Naive thymus-derived CD8-positive, alpha-beta T cell (primary cell): ENCODE results near the gene FBXW4. TPM values are rescaled to one million over a fixed set of nuclear protein-coding genes. Genes with fewer than 3 reads are reported as not detected.
"Not testable (repeated sequence)": the region's sequence is repeated elsewhere in the genome, so short reads cannot be mapped to it uniquely, and the experiment has no call there.

Source experiments
- ATAC-seq, 2 donors: fragments of 150-1000 bp; cut with Tn5 transposase in 1 of 2; sonication (Bioruptor Pico), chemical (Tn5 transposase) in 1 of 2; 1 replicate in 1 of 2; 2 replicates in 1 of 2; pipeline ENCODE4 v1.10.0; 2021; ENCODE audit warnings: mild to moderate bottlenecking in 2 of 2, moderate library complexity in 2 of 2
- POLR2A ChIA-PET: fragments of 350-600 bp; sonication (Branson Sonifier 250); formaldehyde crosslinking; loops from one replicate; lab custom pipeline; 2021; ENCODE audit warnings: antibody characterized with exemption; lab: Charles Lee
- DNase-seq, 10 donors: peaks; one replicate each; pipeline versions ENCODE4 v3.0.0 to v3.0.0-alpha.2; 2020 to 2022
- H3K27ac Mint-ChIP-seq, 10 donors: one replicate each; pipeline ENCODE4 v1.8.0; 2020 to 2022; ENCODE audit warnings: mild to moderate bottlenecking in 10 of 10, mixed read lengths in 10 of 10, moderate library complexity in 4 of 10, inconsistent platforms in 1 of 10
- H3K27me3 Mint-ChIP-seq, 5 donors: one replicate each; pipeline ENCODE4 v1.8.0; 2021 to 2022; ENCODE audit warnings: mixed read lengths in 5 of 5
- H3K36me3 Mint-ChIP-seq, 3 donors: one replicate each; pipeline ENCODE4 v1.8.0; 2020 to 2022; ENCODE audit warnings: mixed read lengths in 3 of 3, mild to moderate bottlenecking in 2 of 3, inconsistent platforms in 1 of 3
- H3K4me1 Mint-ChIP-seq, 4 donors: one replicate each; pipeline ENCODE4 v1.8.0; 2021 to 2022; ENCODE audit warnings: mixed read lengths in 4 of 4
- H3K4me3 Mint-ChIP-seq, 10 donors: one replicate each; pipeline ENCODE4 v1.8.0; 2020 to 2022; ENCODE audit warnings: mild to moderate bottlenecking in 10 of 10, mixed read lengths in 10 of 10, moderate library complexity in 6 of 10, inconsistent platforms in 1 of 10
- H3K9me3 Mint-ChIP-seq, 9 donors: one replicate each; pipeline ENCODE4 v1.8.0; 2020 to 2022; ENCODE audit warnings: mixed read lengths in 9 of 9, mild to moderate bottlenecking in 3 of 9, inconsistent platforms in 1 of 9, moderate library complexity in 1 of 9
- polyA plus RNA-seq, 3 donors: library from polyadenylated mRNA; unstranded; fragments of 300-500 nt; fragmentation: Illumina TruSeq; gene quantifications; one replicate each; pipeline ENCODE4 v1.2.3, GENCODE V29; 2021
- total RNA-seq, 8 experiments: library from RNA in 2 of 8; stranded (reverse) in 2 of 8; gene quantifications; one replicate each; pipeline ENCODE4 v1.2.3 and lab custom pipeline; 2021 to 2026

The FBXW4 gene
- total and polyA plus RNA-seq, 5 experiments from 2014 or later: 6.1 to 106 (median 13.1) TPM

DNA sequence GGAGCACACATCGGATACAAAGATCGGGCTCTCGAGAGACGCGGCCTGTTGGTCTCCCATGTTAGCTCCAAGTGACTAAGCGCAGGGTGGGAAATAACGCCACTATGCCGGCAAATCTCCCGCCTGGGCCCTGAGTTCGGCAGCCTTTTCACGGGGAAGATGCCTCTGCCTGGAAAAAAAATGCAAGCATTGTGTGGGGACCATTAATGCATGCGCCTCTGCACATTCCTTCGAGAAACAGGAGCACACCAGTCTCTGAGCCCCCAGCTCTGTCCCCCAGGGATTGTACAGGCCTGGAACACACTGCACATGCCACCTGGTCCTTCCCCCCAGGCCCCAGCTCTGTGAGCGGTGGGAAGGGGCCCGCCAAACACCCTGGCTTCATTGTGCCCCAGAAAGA lies 44.1 kb downstream of the FBXW4 start:
- H3K36me3 Mint-ChIP-seq: peaks cover 0 to 51% (median 6%) of the 10 kb centered on the region in 3 donors
- peaks cover 0 to 24% (median 17%) of the 10 kb centered on the region in 4 donors for H3K4me1 Mint-ChIP-seq
- DNase-seq (no peak), ATAC-seq (no peak)
- POLR2A ChIA-PET: no interaction called here
- no peaks in the 10 kb centered on the region for H3K9me3 Mint-ChIP-seq
- no peaks in the 10 kb centered on the region for H3K27me3 Mint-ChIP-seq
- H3K4me3 Mint-ChIP-seq: no peak overlapping the region
- no peak overlapping the region for H3K27ac Mint-ChIP-seq

DNA sequence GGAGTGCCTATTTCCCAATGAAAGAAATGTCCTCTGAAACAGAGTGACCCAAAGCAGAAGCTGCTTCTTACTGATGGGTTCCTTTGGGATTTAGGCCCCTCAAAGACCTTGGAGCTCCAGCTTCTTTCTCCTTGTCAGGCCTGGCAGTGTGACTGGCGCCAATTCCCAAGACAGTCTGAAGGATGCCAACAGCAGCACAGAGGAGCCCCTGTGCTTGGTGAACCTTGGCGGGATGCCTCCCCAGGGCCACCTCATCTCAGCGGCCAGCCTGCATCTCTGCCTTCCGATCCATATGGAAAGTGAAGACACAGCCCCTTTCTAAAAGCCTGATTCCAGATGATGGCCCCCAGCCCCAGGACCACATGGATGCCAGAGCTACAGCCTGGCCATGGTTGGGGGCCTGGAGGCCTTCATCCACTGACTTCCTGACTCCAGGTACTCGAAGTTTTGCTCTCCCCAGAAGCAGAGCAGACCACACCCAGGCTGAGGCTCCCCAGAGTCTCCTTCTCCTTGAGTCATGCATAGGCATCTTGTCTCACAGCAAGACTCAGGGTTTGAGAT lies 45.4 kb downstream of the FBXW4 start:
- POLR2A ChIA-PET: interaction anchor here (0.5 kb wide), 1 partner anchor 74 kb away, joined by 4 read pairs; no protein-coding TSS in a partner anchor
- Mint-ChIP-seq H3K4me3 (no peak overlapping the region), H3K36me3 (peaks cover 0 to 49% (median 6%) of the 10 kb centered on the region in 3 donors)

DNA sequence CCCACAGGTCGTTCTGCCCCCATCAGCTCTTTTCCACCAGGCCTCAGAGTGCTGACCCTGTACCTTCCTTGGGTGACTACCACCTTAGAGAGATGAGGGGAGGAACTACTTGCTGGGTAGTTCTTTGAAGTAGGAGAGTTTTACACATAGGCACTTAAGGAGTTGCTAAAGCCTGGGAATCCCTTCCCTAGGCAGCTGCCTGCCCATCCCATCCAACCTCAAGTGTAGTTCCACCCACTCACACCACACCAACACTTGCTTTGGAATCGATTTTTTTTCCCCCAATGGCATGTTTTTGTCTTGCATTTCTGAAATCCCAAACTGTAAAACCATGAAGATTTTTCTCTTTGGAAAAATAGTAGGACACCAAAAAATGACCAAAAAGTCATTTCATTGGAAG lies 47.7 kb downstream of the FBXW4 start:
- Mint-ChIP-seq H3K36me3 (peaks cover 0 to 68% (median 6%) of the 10 kb centered on the region in 3 donors), H3K27ac (peak overlapping the region in 2 of 10 donors; percentile 45 to 46), H3K9me3 (no peaks in the 10 kb centered on the region), H3K4me1 (peaks cover 5 to 32% (median 26%) of the 10 kb centered on the region in 4 donors), H3K27me3 (no peaks in the 10 kb centered on the region), H3K4me3 (no peak overlapping the region)
- POLR2A ChIA-PET: interaction anchor here (0.9 kb wide), 1 partner anchor 14 kb away, joined by 3 read pairs; no protein-coding TSS in a partner anchor
- no peak for ATAC-seq
- DNase-seq: no peak

More for the DNA sequence above, 45.4 kb downstream of the FBXW4 start:
- peaks cover 1 to 28% (median 20%) of the 10 kb centered on the region in 4 donors for H3K4me1 Mint-ChIP-seq
- no peaks in the 10 kb centered on the region for H3K9me3 Mint-ChIP-seq
- peak overlapping the region in 5 of 10 donors; percentile 3 to 87 (median 62) for H3K27ac Mint-ChIP-seq
- H3K27me3 Mint-ChIP-seq: no peaks in the 10 kb centered on the region
- no peak for DNase-seq
- ATAC-seq: no peak

DNA sequence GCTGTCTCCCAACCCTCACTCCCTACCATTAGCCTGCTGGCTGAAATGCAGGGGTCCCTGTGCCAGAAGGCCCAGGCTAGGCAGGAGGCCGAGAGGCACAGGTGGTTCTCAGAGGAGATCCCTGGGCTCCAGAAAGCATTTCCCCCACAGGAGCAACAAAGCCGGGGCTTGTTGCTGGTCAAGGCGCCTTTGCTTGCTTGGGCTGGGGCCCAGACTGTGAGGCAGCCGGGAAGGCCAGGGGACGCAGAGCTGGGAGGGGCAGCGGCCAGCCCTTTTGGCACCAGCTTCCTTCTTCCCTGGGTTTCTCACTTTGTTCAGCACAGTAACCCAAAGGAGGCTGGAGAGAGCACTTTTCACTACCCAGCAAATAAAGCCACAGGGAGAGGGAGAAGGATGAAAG lies 48.6 kb downstream of the FBXW4 start:
- DNase-seq (no peak), ATAC-seq (no peak)
- H3K4me1 Mint-ChIP-seq: peaks cover 8 to 36% (median 28%) of the 10 kb centered on the region in 4 donors
- H3K27ac Mint-ChIP-seq: no peak overlapping the region
- peaks cover 0 to 71% (median 6%) of the 10 kb centered on the region in 3 donors for H3K36me3 Mint-ChIP-seq
- POLR2A ChIA-PET: no interaction called here
- no peaks in the 10 kb centered on the region for H3K27me3 Mint-ChIP-seq
- H3K4me3 Mint-ChIP-seq: no peak overlapping the region
- no peaks in the 10 kb centered on the region for H3K9me3 Mint-ChIP-seq

DNA sequence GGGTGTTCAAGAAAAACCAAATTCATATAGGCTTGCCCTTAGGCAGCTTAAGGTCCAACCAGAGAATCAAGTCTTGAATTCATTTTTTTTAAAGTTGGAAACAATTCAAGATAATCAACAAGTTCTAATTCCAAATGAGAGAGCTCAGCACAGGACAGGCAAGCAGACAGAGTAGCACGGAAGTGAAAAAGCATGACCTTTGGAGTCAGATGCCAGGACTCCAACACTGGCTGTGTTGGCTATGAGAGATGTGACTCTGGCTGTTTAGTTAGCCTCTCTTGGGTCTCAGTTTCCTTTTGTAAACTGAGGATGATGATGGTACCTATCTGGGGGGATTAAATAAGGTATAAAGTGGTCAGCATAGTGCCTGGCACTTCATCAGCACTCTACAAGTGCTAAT lies 49.3 kb downstream of the FBXW4 start:
- H3K4me1 Mint-ChIP-seq: peaks cover 9 to 38% (median 30%) of the 10 kb centered on the region in 4 donors
- no peak overlapping the region for H3K4me3 Mint-ChIP-seq
- peak overlapping the region in 7 of 10 donors; percentile 7 to 93 (median 53) for H3K27ac Mint-ChIP-seq
- POLR2A ChIA-PET: no interaction called here
- no peak for ATAC-seq
- H3K36me3 Mint-ChIP-seq: peaks cover 0 to 74% (median 6%) of the 10 kb centered on the region in 3 donors
- H3K27me3 Mint-ChIP-seq: no peaks in the 10 kb centered on the region
- H3K9me3 Mint-ChIP-seq: no peaks in the 10 kb centered on the region
- DNase-seq: no peak

DNA sequence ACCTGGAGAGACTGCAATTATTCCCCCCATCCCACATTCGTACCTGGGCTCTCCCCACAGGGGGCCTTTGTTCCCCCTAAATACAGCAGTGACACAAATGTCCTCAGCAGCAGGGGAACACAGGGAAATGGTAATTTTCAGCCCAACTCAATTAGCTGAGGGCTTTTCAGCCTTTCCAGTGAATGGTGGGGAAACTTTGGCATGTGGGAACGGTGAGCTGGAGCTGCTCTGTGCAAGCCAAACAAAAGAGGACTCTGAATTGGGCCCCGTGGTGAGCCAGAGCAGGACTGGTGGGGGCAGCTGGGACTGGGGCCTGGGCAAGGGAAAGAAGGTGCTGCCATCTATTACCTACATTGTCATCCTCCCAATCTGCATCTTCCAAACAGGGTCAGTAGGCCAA lies 51.0 kb downstream of the FBXW4 start:
- H3K36me3 Mint-ChIP-seq: peaks cover 4 to 79% (median 17%) of the 10 kb centered on the region in 3 donors
- H3K27ac Mint-ChIP-seq: peak overlapping the region in 6 of 10 donors; percentile 11 to 84 (median 28)

DNA sequence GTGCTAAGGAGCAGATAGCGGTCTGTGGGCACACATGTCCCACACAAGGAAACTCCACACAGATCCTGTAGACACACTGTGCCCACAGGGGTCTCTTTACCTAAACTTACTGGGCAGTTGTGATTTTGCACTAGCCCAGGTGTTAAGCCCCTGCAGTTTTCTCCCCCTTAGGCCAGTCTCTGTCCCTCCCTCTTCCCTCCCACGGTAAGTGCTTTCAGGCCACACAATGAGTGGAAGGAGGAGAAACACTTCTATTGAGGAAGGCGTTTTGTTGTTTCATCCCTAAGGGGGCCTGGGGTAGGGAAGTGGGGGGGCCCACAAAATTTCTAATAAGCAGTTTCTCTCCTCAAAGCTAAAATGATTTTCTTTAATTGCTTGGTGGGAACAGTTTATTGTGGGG lies 51.4 kb downstream of the FBXW4 start:
- Mint-ChIP-seq H3K4me3 (no peak overlapping the region), H3K36me3 (peaks cover 4 to 76% (median 22%) of the 10 kb centered on the region in 3 donors), H3K27ac (peak overlapping the region in 5 of 10 donors; percentile 8 to 52 (median 33)), H3K4me1 (peaks cover 9 to 33% (median 22%) of the 10 kb centered on the region in 4 donors), H3K27me3 (no peaks in the 10 kb centered on the region), H3K9me3 (no peaks in the 10 kb centered on the region)
- ATAC-seq (no peak), DNase-seq (no peak)
- POLR2A ChIA-PET: no interaction called here

More for the DNA sequence above, 51.0 kb downstream of the FBXW4 start:
- H3K4me3 Mint-ChIP-seq: no peak overlapping the region
- ATAC-seq (no peak), DNase-seq (no peak)
- H3K27me3 Mint-ChIP-seq: no peaks in the 10 kb centered on the region
- H3K9me3 Mint-ChIP-seq: no peaks in the 10 kb centered on the region
- H3K4me1 Mint-ChIP-seq: peaks cover 9 to 33% (median 24%) of the 10 kb centered on the region in 4 donors
- POLR2A ChIA-PET: no interaction called here

DNA sequence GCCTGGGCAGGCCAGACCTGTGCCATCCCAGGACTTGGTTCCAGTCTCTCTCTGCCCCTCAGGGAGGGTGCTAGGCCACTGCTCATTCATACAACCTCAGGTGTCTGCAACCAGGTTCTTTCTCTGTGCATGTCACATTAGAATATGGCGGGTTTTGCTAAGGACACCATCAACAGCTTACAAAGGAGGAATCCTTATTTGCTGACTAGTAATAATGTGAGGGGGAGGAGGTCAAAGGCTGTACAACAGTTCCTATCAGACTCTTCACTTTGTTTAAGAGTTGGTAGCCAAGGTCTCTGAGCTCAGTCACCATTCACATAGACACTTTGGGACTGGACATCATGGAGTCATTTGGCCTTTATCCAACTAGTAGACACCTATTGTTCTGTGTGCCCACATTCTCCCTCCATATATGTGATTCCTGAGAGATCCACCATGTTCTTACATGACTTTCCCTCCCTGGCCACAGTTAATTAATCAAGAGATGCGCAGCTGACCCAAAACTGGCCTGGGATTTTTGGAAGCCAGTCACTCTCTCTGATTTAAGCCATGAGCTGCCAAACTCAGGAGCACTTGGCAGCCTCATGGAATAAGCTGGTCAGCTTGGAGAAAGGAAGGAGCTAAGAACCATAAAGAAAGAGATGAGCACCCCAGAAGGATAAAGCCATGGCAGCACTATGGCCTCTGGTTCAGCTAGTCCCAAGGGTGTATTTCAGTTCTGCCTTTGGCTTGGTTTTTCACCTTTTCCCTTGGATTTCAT lies 55.6 kb downstream of the FBXW4 start:
- POLR2A ChIA-PET: no interaction called here
- Mint-ChIP-seq H3K9me3 (no peaks in the 10 kb centered on the region), H3K4me1 (peaks cover 12 to 29% (median 17%) of the 10 kb centered on the region in 4 donors), H3K36me3 (peaks cover 10 to 77% (median 25%) of the 10 kb centered on the region in 3 donors), H3K27ac (peak overlapping the region in 6 of 10 donors; percentile 1 to 87 (median 18)), H3K27me3 (no peaks in the 10 kb centered on the region), H3K4me3 (no peak overlapping the region)
- no peak for ATAC-seq
- DNase-seq: no peak

DNA sequence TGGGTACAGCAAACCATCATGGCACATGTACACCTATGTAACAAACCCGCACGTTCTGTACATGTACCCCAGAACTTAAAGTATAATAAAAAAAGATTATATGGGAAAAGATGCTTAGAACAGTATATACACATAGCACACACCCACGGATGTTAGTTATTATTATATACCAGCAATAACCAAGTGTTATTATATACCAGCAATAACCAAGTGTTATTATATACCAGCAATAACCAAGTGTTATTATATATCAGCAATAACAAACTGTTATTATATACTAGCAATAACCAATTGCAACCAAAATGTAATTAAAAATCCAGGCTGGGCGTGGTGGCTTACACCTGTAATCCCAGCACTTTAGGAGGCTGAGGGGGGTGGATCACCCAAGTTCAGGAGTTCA lies 61.5 kb downstream of the FBXW4 start:
- POLR2A ChIA-PET, H3K9me3 Mint-ChIP-seq, DNase-seq, H3K27me3 Mint-ChIP-seq, H3K4me3 Mint-ChIP-seq, ATAC-seq: not testable (repeated sequence)
- peak overlapping the region in 2 of 10 donors; percentile 4 to 51 for H3K27ac Mint-ChIP-seq
- peaks cover 5 to 61% (median 14%) of the 10 kb centered on the region in 3 donors for H3K36me3 Mint-ChIP-seq
- H3K4me1 Mint-ChIP-seq: peaks cover 17 to 40% (median 25%) of the 10 kb centered on the region in 4 donors

DNA sequence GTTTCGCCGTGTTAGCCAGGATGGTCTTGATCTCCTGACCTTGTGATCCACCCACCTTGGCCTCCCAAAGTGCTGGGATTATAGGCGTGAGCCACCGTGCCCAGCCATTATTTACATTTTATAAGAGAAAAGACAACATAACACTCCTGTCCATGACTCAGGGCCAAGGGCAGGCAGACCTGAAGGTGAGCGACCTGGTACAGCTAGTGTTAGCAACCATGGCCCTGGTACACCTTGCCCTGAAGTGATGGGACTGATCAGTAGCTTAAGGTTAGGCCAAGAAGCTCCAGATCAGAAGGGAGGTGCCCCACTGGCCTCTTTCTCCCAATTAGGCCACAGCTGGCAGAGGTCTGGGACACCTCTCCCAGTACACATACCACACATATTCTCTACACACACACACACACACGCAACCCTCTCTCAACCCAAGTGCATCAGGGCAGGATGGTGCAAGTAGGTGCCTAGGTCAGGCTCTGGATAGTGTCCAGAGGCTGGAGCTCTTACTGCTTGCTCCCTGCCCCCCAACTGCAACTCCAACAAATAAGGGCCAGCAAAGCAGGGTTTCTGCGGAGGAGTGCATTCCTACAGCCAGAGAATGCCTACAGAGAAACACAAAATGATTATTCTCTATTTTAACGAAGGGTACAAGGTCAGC lies 63.0 kb downstream of the FBXW4 start:
- POLR2A ChIA-PET: no interaction called here
- Mint-ChIP-seq H3K4me3 (no peak overlapping the region), H3K27ac (peak overlapping the region in 5 of 10 donors; percentile 4 to 76 (median 47)), H3K4me1 (peaks cover 17 to 48% (median 31%) of the 10 kb centered on the region in 4 donors), H3K9me3 (no peaks in the 10 kb centered on the region), H3K36me3 (peaks cover 0 to 64% (median 4%) of the 10 kb centered on the region in 3 donors), H3K27me3 (no peaks in the 10 kb centered on the region)
- no peak for ATAC-seq
- DNase-seq: no peak

DNA sequence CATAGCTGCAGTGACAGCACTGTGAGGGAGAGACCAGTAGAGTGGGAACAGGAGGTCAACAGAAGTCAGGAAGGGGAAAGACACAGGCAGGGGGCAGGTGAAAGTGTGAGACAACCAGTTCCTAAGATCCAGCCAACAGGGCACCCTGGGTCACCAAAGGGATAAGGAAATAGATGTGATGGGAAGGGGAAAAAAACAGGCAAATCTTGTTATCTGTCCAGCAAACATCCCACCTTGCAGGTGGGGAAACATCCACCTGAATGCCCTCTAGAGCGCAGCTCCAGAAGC lies 64.4 kb downstream of the FBXW4 start:
- DNase-seq (no peak), ATAC-seq (no peak)
- H3K27ac Mint-ChIP-seq: peak overlapping the region in 1 of 10 donors; percentile 9
- peaks cover 0 to 58% (median 4%) of the 10 kb centered on the region in 3 donors for H3K36me3 Mint-ChIP-seq
- H3K27me3 Mint-ChIP-seq: no peaks in the 10 kb centered on the region
- H3K4me1 Mint-ChIP-seq: peaks cover 17 to 46% (median 32%) of the 10 kb centered on the region in 4 donors
- no peaks in the 10 kb centered on the region for H3K9me3 Mint-ChIP-seq
- no peak overlapping the region for H3K4me3 Mint-ChIP-seq
- POLR2A ChIA-PET: no interaction called here

DNA sequence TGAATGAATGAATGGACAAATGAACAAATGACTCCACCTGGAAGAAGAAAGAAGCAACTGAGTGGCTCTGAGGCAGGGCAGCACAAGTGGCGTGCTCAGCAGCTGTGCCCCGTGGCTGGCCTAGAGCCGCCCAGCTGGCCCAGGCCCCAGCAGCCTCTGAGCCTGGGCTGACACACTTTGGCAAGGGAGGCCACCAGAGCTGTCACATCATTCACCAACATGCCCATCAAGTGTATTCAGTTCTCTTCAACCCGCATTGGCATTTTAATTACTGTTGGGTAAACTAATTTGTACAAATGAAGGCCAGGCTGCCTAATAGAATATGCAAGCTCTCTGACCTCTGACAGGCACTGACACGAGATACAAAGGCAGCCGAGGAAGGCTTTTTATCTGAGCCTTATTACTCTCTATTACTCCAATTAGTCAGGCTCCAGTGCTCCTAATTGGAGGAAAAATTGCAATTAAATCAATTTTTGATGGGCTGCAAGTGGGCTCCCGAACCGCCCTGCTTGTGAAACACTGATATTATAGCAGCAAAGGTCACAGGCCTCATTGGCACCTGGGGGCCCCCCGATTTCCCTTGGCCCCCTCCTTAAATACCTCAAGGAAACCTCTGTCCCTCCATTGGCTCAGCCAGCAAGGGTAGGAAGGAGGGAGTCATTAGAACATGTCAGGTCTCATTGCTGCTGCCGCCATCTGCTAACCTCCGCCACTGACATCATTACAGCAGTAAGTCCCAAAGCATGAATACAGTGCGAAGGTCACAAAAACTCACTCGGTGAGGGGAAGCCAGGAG lies 64.9 kb downstream of the FBXW4 start:
- Mint-ChIP-seq H3K27me3 (no peaks in the 10 kb centered on the region), H3K36me3 (peaks cover 0 to 61% (median 6%) of the 10 kb centered on the region in 3 donors), H3K4me3 (no peak overlapping the region), H3K27ac (peak overlapping the region in 4 of 10 donors; percentile 9 to 48 (median 24)), H3K4me1 (peaks cover 17 to 49% (median 36%) of the 10 kb centered on the region in 4 donors), H3K9me3 (no peaks in the 10 kb centered on the region)
- POLR2A ChIA-PET: no interaction called here
- no peak for DNase-seq
- ATAC-seq: no peak
